IMR-90 (cell line): ENCODE data around the gene CACNA2D3. TPM values are rescaled to one million over a fixed set of nuclear protein-coding genes. Genes with fewer than 3 reads are reported as not detected.
A peak's percentile ranks its signal among the peaks of the same experiment; 100 is the strongest.

Experiments
- ATAC-seq: fragments of 200-7000 bp; cut with Tn5 transposase; 2 replicates; pipeline ENCODE4 v1.9.1; 2020; ENCODE audit warnings: low read depth, mild to moderate bottlenecking, moderate library complexity
- BruUV-seq: library from RNA; stranded (reverse); fragments of 400-500 nt; replicated peaks from 2 replicates; lab custom pipeline; 2021; lab: Mats Ljungman, UMichigan
- CTCF ChIA-PET: fragments of 300-600 bp; formaldehyde crosslinking; extraction: SDS; loops from one replicate; lab custom pipeline; 2021; ENCODE audit warnings: antibody characterized with exemption; lab: Yijun Ruan, JAX
- POLR2A ChIA-PET: fragments of 300-600 bp; sonication (Branson Sonifier 250); formaldehyde crosslinking; loops from one replicate; lab custom pipeline; 2022; ENCODE audit warnings: antibody characterized with exemption; ENCODE audit not compliant: unreplicated experiment; lab: Charles Lee
- DNase-seq: peaks from one replicate; pipeline ENCODE4 v3.0.0; 2013
- H2AFZ ChIP-seq: replicated peaks from 2 replicates; pipeline ENCODE3; 2013; ENCODE audit warnings: low read length, mild to moderate bottlenecking; ENCODE audit not compliant: poor library complexity
- H2AK5ac ChIP-seq: 2 replicates; pipeline ENCODE4 v1.6.1; 2013; ENCODE audit warnings: low read depth, low read length, inconsistent platforms
- H2AK9ac ChIP-seq: replicated peaks from 2 replicates; pipeline ENCODE3; 2013; ENCODE audit warnings: mild to moderate bottlenecking, low read depth, low read length, moderate library complexity; ENCODE audit not compliant: poor library complexity
- H2BK120ac ChIP-seq: 2 replicates; pipeline ENCODE4 v1.6.1; 2013; ENCODE audit warnings: low read depth, low read length, inconsistent platforms
- H2BK15ac ChIP-seq: 3 replicates; pipeline ENCODE4 v1.6.1; 2013; ENCODE audit warnings: low read depth, low read length, inconsistent platforms
- H2BK20ac ChIP-seq: 2 replicates; pipeline ENCODE4 v1.6.1; 2013; ENCODE audit warnings: low read depth, mild to moderate bottlenecking, inconsistent platforms, low read length, moderate library complexity
- H2BK5ac ChIP-seq: 2 replicates; pipeline ENCODE4 v1.6.1; 2013; ENCODE audit warnings: mild to moderate bottlenecking, low read depth, low read length, inconsistent platforms; ENCODE audit not compliant: poor library complexity, severe bottlenecking
- H3K14ac ChIP-seq: replicated peaks from 2 replicates; pipeline ENCODE4 v1.6.1; 2013; ENCODE audit warnings: low read depth, low read length, inconsistent platforms
- H3K18ac ChIP-seq: 2 replicates; pipeline ENCODE4 v1.6.1; 2013; ENCODE audit warnings: low read depth, low read length, control low read depth
- H3K23ac ChIP-seq: 2 replicates; pipeline ENCODE4 v1.6.1; 2013; ENCODE audit warnings: low read depth, low read length, inconsistent platforms
- H3K27ac ChIP-seq: 2 replicates; pipeline ENCODE4 v1.5.1; 2013; ENCODE audit warnings: mild to moderate bottlenecking, control low read depth, low read length; ENCODE audit not compliant: insufficient read depth
- H3K27me3 ChIP-seq: 2 replicates; pipeline ENCODE4 v1.6.1; 2013; ENCODE audit warnings: low read length; ENCODE audit not compliant: control insufficient read depth, insufficient read depth
- H3K36me3 ChIP-seq: 2 replicates; pipeline ENCODE4 v1.6.1; 2013; ENCODE audit warnings: low read length, mixed read lengths; ENCODE audit not compliant: control insufficient read depth, insufficient read depth
- H3K4ac ChIP-seq: 2 replicates; pipeline ENCODE4 v1.6.1; 2013; ENCODE audit warnings: low read depth, low read length, inconsistent platforms
- H3K4me1 ChIP-seq: 2 replicates; pipeline ENCODE4 v1.6.1; 2013; ENCODE audit warnings: low read length, mixed read lengths; ENCODE audit not compliant: control insufficient read depth, insufficient read depth
- H3K4me2 ChIP-seq: 2 replicates; pipeline ENCODE4 v1.6.1; 2013; ENCODE audit warnings: low read depth, mild to moderate bottlenecking, control low read depth, low read length, moderate library complexity
- H3K4me3 ChIP-seq: 2 replicates; pipeline ENCODE4 v1.5.1; 2013; ENCODE audit warnings: low read depth, mild to moderate bottlenecking, control low read depth, low read length, moderate library complexity; ENCODE audit not compliant: insufficient read depth
- H3K56ac ChIP-seq: 2 replicates; pipeline ENCODE4 v1.6.1; 2013; ENCODE audit warnings: low read length, inconsistent platforms; ENCODE audit not compliant: insufficient read depth; ENCODE audit errors: extremely low read depth
- H3K79me1 ChIP-seq, 2 experiments: 2 replicates each; pipeline ENCODE4 v1.6.1; 2013; ENCODE audit warnings: low read length in 2 of 2, inconsistent platforms in 1 of 2, low read depth in 1 of 2
- H3K9ac ChIP-seq: 2 replicates; pipeline ENCODE4 v1.6.1; 2013; ENCODE audit warnings: low read depth, low read length, control low read depth
- H3K9me1 ChIP-seq: 2 replicates; pipeline ENCODE4 v1.6.1; 2013; ENCODE audit warnings: low read length, inconsistent platforms; ENCODE audit not compliant: insufficient read depth
- H3K9me3 ChIP-seq: 2 replicates; pipeline ENCODE4 v1.6.1; 2013; ENCODE audit warnings: low read length; ENCODE audit not compliant: control insufficient read depth, insufficient read depth
- H4K20me1 ChIP-seq: 2 replicates; pipeline ENCODE4 v1.6.1; 2013; ENCODE audit warnings: low read length, inconsistent platforms; ENCODE audit not compliant: insufficient read depth
- H4K5ac ChIP-seq: 2 replicates; pipeline ENCODE4 v1.6.1; 2013; ENCODE audit warnings: mild to moderate bottlenecking, low read depth, low read length, control low read depth
- H4K8ac ChIP-seq, 2 experiments: 2 replicates each; pipeline ENCODE4 v1.6.1; 2013; ENCODE audit warnings: low read depth in 2 of 2, low read length in 2 of 2, control low read depth in 1 of 2, inconsistent platforms in 1 of 2
- H4K91ac ChIP-seq: 2 replicates; pipeline ENCODE4 v1.6.1; 2013; ENCODE audit warnings: low read depth, low read length, inconsistent platforms; ENCODE audit not compliant: insufficient read depth
- BHLHE40 ChIP-seq: fragments of 150-350 bp; IDR thresholded peaks from 2 replicates; pipeline ENCODE4 v1.6.1; 2016; ENCODE audit warnings: mild to moderate bottlenecking, low read depth, low read length
- CHD1 ChIP-seq: IDR thresholded peaks from 2 replicates; pipeline ENCODE4 v1.6.1; 2012; ENCODE audit warnings: low read depth, low read length, improper control_type of control experiment
- CTCF ChIP-seq: conservative IDR thresholded peaks from 2 replicates; pipeline ENCODE4 v1.5.1; 2012; ENCODE audit warnings: mild to moderate bottlenecking, low read depth, low read length, improper control_type of control experiment
- FOS ChIP-seq: fragments of 150-350 bp; IDR thresholded peaks from 2 replicates; pipeline ENCODE4 v1.6.1; 2016; ENCODE audit warnings: low read depth, low read length
- MAZ ChIP-seq: IDR thresholded peaks from 2 replicates; pipeline ENCODE4 v1.6.1; 2012; ENCODE audit warnings: low read depth, mild to moderate bottlenecking, low read length, improper control_type of control experiment, moderate library complexity, borderline replicate concordance
- MXI1 ChIP-seq: IDR thresholded peaks from 2 replicates; pipeline ENCODE4 v1.6.1; 2012; ENCODE audit warnings: low read depth, mild to moderate bottlenecking, low read length, moderate library complexity, borderline replicate concordance
- POLR2A ChIP-seq: IDR thresholded peaks from 2 replicates; pipeline ENCODE4 v1.6.1; 2012; ENCODE audit warnings: mild to moderate bottlenecking, low read depth, low read length
- RCOR1 ChIP-seq: IDR thresholded peaks from 2 replicates; pipeline ENCODE4 v1.6.1; 2012; ENCODE audit warnings: mild to moderate bottlenecking, low read length, improper control_type of control experiment; ENCODE audit not compliant: insufficient replicate concordance
- RFX5 ChIP-seq: IDR thresholded peaks from 2 replicates; pipeline ENCODE4 v1.8.0; 2012; ENCODE audit warnings: low read depth, mild to moderate bottlenecking, low read length, moderate library complexity
- USF2 ChIP-seq: fragments of 150-350 bp; IDR thresholded peaks from 2 replicates; pipeline ENCODE4 v1.6.1; 2017; ENCODE audit warnings: mild to moderate bottlenecking, antibody characterized with exemption, low read length, low read depth
- WGBS, 2 experiments: methylation state at CpG; one replicate each; pipeline versions ENCODE4 v1.1.5 to v1.1.7; 2013; ENCODE audit warnings: missing lambda C conversion rate in 2 of 2; ENCODE audit not compliant: insufficient read length in 1 of 2; ENCODE audit errors: extremely low coverage in 2 of 2; 5-methylcytosine and 5-hydroxymethylcytosine counted together
- dilution Hi-C: fragments of 300-500 bp; cut with HindIII; formaldehyde crosslinking; loops from one replicate; pipeline ENCODE4 v1.14.3; 2018; ENCODE audit warnings: low sequenced_read_pairs; ENCODE audit not compliant: unreplicated experiment
- in situ Hi-C: fragments of 300-500 bp; cut with MboI; formaldehyde crosslinking; loops from 3 replicates; pipeline ENCODE4 v1.14.3; 2019; ENCODE audit warnings: low sequenced_read_pairs, inconsistent platforms, mixed read lengths
- intact Hi-C: fragments of 100-400 bp; cut with micrococcal nuclease; formaldehyde crosslinking; loops from 2 replicates; pipeline ENCODE4 v1.10.0; 2022
- polyA plus RNA-seq, 3 experiments: library from polyadenylated mRNA; depleted of rRNA; stranded (reverse); fragments of >200 nt; gene quantifications; 2 replicates each; pipeline ENCODE4 v1.2.3, GENCODE V29; 2012; ENCODE audit warnings: low replicate concordance in 1 of 3
- total RNA-seq: library from RNA; depleted of rRNA; stranded (reverse); fragments of >200 nt; gene quantifications from 2 replicates; pipeline ENCODE4 v1.2.3, GENCODE V29; 2012

Gene CACNA2D3
- total and polyA plus RNA-seq, 2 of the 4 experiments (the other 2 are of a cell fraction), result 0.36 to 0.41 TPM

- H2BK15ac ChIP-seq, result peak overlapping the region; percentile 61; the same call in 1 of the 3 replicates
- H3K9me1 ChIP-seq, result peaks cover 8% of the 10 kb centered on the region
- no peak overlapping the region for H3K4me2 ChIP-seq
- H3K56ac ChIP-seq, result no peak overlapping the region
- H3K27ac ChIP-seq, result no peak overlapping the region
- WGBS, 2 experiments, result no CpG with 5 or more reads among the region's 7 CpGs
- peak overlapping the region; percentile 37; the same call in 1 of the 2 replicates for H3K4ac ChIP-seq
- H2AK5ac ChIP-seq, result peak overlapping the region; percentile 60; the same call in 1 of the 2 replicates
- ATAC-seq, result no peak
- no peak overlapping the region for H2BK5ac ChIP-seq
- H3K14ac ChIP-seq, result no peak overlapping the region; the same call in 1 of the 2 replicates
- TF ChIP-seq RFX5 (no peak), POLR2A (no peak), FOS (no peak), BHLHE40 (no peak), RCOR1 (no peak), USF2 (no peak), MAZ (no peak), CHD1 (no peak), MXI1 (no peak), CTCF (no peak)
- intact Hi-C loops (loop anchor here (10.0 kb wide), 2 partner anchors 167 to 427 kb away; no protein-coding TSS in a partner anchor), dilution Hi-C loops (no loop called here), in situ Hi-C loops (no loop called here)
- CTCF ChIA-PET, result no interaction called here
- H4K91ac ChIP-seq, result 0 out of 2 replicates have a peak overlapping the region, but pooled peaks have one; percentile 40
- H3K9ac ChIP-seq, result no peak overlapping the region
- peak overlapping the region; percentile 12; the same call in 1 of the 2 replicates for H3K18ac ChIP-seq
- H2BK20ac ChIP-seq, result peak overlapping the region; percentile 9; the same call in 1 of the 2 replicates
- 0 out of 4 replicates have a peak overlapping the region, but pooled peaks of 1 of the 2 experiments have one; percentile 0 for H4K8ac ChIP-seq
- H3K4me3 ChIP-seq, result no peak overlapping the region
- H2AK9ac ChIP-seq, result no peak overlapping the region
- no peaks in the 10 kb centered on the region for H3K27me3 ChIP-seq
- no peaks in the 10 kb centered on the region for H3K36me3 ChIP-seq
- DNase-seq, result no peak
- H3K4me1 ChIP-seq, result peaks cover 14% of the 10 kb centered on the region
- H2BK120ac ChIP-seq, result peak overlapping the region; percentile 54; the same call in 1 of the 2 replicates
- H2AFZ ChIP-seq, result no peak overlapping the region
- H4K20me1 ChIP-seq, result no peaks in the 10 kb centered on the region
- no peaks in the 10 kb centered on the region for H3K9me3 ChIP-seq
- no TSS peak for BruUV-seq
- no peaks in the 10 kb centered on the region for H3K79me1 ChIP-seq
- peak overlapping the region; percentile 74; the same call in 1 of the 2 replicates for H4K5ac ChIP-seq
- POLR2A ChIA-PET, result no interaction called here
- no peak overlapping the region for H3K23ac ChIP-seq
These were observed 755.8 kb downstream of the CACNA2D3 start for GRCh38 chr3:54878145-54878544.
